GM21529 (cell line): ENCODE measurements around the gene SCTR.

Experiments
- ATAC-seq: cut with Tn5 transposase; IDR thresholded peaks from one replicate; pipeline ENCODE4 v1.9.1; 2021; ENCODE audit not compliant: unreplicated experiment

SCTR gene

DNA sequence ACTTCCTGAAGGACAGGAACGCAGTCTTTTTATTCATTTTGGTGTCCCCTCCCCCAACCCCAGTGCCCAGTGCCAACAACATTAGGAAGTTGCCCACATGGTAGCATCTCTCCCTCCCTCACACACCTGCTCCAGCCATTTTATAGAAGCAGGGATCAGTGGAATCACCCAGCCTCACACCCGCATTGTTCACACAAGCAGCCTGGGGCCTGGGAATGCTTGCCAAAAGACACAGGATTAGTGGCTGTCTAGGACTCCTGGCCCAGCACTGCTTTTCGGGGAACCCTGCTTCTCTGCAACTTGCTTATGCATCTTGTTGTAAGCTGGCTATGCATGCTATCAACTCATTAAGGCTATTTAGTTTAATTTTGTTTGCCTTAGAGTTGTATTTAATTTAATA lies 74.8 kb downstream of the SCTR start:
- ATAC-seq, result no peak

DNA sequence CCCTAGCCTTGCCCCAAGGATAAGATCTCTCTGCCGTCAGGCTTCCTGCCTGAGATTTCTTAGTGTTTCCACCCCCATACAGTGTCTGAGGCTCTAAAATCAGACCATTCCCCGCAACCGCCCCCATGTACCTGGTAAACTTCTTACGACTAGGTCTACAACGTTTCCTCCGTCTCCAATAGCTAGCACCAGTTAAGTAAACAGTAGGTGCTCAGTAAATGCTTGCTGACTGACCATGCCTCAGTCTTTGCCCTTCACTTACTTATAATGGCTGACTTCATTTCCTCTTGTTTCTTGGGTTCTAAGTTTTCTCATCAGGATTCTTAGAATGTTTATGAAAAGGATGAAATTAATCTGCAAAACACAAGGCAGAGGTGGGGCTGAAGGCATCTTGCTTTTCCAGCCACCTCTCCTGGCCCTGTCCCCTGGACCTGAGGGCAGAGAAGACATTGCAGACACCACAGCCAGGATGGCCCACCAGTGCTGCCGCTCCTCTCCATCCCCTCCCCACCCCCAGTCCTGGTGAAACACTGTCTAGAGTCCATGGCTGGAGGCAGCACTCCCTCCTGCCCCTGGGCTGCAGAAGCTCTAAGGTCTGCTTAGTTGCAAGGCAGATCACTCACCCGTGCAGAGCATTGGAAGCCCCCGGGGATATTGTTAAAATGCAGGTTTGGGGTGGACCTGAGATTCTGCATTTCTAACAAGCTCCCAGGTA lies 75.7 kb downstream of the SCTR start:
- no peak for ATAC-seq

DNA sequence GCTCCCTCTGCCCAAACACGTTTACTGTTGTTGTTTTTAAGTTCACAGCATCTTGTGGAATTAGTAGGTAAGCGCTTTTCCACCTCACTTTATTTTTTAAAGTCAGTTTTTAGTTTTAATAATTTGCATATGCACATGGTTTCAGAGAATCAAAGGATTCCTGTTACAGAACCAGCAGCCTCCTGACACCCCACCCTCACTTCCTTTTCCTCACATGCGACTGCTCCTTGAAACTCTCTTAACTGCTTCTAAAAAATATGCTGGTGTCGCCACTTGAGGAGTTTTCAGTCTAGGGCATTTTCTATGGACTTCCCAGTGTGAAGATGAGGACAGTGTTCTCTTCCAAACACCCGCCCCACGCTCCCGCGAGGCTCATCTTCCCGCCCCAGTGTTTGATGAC lies 78.2 kb downstream of the SCTR start:
- no peak for ATAC-seq

DNA sequence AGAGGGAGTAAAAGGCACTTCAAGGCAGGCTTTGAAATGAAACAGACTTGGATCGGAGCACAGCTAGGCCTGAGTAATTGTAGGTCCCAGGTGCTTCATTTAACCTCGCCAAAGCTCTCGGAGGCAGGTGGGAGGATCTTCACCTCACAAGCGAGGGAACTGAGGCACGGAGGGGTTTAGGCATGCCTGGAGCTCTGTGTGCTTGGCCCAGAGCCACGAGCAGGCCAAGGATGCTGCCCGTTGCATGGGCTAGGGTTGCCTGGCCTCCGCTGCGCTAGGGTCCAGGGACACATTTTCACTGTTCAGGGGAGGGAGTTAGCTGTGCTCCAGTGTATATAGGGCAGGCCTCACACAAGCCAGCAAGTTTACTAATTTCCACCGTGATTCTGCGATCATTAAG lies 81.4 kb downstream of the SCTR start:
- no peak for ATAC-seq

DNA sequence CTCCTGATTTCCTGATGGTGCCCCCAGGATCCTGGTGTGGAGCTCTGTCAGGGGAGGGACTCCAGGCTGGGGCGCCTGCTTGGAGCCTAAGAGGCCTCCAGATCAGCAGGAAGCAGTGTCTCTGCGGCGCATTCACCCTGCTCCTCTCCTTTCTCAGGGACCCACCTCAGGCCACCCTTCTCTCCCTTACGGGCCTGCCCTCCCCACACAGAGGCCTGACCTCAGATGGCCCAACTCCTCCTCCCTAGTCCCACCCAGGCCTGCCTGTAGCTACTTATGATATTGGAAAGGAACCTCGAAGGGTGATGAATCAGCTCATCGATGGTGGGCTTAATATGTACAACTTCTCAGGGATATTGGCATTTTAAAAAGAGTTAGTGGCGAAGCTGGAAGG lies 82.1 kb downstream of the SCTR start:
- no peak for ATAC-seq

DNA sequence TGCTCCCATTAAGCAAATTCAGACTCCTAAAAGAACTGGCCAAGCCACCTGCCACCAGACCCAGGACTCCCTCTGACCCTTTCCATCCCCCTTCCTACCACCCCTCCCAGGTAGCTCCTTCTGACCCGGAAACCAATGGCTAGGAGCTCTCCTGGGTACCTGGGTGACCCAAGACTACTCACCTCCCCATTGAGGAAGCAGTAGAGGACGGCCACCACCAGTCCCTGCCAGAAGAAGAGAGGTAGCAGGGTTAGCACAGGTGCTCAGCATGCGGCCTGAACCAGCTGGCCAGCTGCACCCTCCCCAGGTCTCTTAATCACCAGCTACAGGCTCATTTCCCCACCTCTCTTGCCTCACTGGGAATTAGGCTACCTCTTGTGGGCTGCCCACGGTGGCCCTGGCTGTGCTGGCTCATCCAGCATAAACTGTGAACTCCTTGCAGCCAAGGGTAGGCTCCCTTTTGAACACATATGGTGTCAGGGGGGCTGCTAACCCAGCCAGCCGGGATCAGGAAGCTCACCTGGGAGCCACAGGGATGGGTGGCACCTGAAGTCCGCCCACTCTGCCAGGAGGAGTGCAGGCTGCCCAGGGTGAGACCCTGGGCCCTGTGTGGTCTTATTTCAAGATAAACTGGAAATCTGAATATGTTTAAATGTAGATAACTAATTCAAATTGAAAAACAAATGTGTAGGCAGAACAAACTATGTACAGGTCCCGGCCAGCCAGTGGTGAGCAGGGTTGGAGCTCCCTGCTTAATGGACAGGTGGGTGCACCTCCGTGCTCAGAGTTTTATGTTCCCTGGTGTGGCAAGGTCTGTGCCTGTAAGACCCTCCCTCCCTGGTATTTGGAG lies 82.7 kb downstream of the SCTR start:
- no peak for ATAC-seq

DNA sequence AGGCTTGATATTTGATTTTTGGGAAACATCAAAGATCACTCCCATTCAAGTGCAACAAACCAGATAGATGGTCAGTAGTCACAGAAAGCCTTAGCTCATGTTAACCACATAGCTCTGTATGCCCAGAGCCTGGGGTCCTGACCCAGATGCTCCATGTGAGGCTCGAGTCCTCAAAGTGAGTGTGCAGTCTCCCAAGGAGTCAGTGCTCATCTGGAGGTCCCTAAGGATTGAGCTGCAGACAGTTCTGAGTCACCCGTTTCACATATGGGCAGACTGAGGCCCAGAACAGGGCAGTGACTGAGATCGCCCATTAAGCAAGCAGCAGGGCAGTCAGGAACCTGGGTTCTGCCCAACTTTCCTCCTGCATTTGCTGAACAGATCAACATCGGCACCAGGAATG lies 83.4 kb downstream of the SCTR start:
- no peak for ATAC-seq

DNA sequence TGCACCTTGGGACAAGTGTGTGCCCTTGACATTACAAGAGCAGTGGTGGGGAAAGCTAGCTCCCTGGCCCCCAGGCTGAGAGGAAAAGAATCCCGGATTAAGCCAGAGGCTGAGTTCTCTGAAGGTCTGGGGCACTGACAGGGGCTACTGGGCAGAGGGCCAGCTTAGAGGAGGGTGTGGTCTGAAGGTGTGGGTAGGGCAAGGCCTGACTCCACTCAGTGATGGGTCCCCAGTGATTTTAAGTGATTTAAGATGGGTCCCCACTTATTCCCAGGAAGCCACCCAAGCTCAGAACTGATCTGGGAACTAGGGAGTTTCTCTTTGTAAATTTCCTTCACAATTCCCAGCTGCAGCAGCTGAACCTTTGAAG lies 83.8 kb downstream of the SCTR start:
- ATAC-seq, result no peak

DNA sequence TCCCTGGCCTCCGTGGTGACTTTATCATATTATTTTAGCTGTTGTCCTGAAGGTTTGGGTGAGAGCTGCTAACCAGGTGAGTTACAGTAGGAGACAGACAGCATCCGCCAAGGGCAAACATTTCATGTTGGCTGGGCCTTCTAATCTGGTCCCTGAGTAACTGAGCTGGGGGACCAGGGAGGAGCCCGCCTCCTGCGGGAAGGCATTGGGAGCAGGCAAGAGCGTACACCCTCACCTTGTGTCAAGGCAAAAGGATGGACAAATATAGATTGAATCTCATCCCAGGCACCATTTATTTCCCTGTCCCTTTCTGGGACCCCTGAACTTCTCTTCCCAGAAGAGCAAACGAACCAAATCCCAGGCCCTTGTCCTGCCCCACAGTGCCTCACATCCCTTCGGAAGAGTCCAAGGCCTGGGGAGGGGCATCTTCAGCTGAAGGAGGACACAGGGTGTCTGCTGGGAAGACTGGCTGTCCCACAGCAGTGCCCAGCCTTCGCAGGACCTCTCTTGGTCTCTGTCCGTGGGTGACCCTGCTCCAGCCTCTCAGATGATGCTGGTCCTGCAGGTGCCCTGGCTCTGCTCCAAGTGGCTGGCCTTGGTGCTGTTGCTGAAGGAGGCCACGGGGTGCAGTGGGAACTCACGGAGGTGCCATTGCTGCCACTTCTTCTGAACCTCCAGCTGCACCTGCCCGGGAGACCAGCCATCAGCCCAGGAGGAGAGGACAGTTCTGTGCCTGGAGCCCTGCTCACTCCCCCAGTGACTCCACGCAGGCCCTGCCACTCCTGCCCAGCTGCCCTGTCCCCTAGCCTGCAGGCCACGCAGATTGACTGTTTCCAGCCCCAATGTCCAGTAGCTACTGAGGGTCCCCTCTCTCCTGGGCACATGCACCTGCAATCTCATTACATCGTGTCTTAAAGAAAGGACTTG lies 84.4 kb downstream of the SCTR start:
- no peak for ATAC-seq

DNA sequence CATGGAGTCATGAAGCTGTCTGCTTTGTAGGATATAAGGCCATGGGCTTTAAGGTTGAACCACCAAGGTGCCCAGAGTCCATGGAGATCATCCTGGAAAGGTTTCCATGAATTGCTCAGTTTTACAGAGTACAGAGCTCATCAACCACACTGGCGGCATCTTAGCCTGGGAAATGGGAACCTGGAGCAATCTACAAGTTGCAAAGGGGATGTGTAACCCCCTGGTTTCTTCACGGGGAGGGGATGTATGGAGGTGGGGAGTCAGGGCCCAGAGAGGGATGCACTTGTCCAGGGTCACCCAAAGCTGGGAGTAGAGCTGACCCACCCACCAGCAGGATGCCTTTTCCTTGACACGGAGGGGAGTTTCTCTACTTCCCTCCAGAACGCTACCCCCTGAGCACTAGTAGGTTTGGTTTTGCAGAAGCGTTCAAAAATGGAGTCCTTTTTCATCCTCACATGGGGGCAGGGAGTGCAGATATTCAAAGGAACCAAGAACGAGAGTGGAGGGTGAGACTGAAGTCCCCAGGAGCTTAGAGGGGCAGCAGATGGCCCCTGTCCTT lies 85.5 kb downstream of the SCTR start:
- no peak for ATAC-seq

DNA sequence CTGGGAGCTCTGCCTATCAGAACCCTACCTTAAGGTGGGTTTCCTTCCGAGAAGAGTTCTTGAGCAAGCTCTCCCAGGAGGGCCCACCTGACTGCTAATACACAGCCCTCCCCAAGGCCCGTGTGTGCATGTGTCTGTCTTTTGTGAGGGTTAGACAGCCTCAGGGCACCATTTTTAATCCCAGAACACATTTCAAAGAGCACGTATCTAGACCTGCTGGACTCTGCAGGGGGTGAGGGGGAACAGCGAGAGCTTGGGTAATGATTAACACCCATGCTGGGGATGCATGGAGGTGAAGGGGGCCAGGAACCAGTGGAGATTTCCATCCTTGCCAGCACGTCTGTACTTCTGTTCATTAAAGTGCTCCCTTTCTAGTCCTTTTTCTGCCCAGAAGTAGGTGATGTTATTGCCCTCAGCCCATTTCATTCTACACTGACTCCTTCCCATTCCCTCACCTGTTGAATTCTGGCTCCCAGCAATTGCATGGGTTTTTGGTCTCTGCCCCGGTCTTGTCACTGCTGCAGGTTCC lies 86.1 kb downstream of the SCTR start:
- ATAC-seq, result no peak

DNA sequence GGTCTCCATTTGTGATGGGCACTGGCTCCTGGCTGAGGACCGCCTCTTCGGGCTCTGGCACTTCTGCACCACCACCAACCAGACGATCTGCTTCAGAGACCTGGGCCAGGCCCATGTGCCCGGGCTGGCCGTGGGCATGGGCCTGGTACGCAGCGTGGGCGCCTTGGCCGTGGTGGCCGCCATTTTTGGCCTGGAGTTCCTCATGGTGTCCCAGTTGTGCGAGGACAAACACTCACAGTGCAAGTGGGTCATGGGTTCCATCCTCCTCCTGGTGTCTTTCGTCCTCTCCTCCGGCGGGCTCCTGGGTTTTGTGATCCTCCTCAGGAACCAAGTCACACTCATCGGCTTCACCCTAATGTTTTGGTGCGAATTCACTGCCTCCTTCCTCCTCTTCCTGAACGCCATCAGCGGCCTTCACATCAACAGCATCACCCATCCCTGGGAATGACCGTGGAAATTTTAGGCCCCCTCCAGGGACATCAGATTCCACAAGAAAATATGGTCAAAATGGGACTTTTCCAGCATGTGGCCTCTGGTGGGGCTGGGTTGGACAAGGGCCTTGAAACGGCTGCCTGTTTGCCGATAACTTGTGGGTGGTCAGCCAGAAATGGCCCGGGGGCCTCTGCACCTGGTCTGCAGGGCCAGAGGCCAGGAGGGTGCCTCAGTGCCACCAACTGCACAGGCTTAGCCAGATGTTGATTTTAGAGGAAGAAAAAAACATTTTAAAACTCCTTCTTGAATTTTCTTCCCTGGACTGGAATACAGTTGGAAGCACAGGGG lies 87.1 kb downstream of the SCTR start:
- ATAC-seq, result no peak

DNA sequence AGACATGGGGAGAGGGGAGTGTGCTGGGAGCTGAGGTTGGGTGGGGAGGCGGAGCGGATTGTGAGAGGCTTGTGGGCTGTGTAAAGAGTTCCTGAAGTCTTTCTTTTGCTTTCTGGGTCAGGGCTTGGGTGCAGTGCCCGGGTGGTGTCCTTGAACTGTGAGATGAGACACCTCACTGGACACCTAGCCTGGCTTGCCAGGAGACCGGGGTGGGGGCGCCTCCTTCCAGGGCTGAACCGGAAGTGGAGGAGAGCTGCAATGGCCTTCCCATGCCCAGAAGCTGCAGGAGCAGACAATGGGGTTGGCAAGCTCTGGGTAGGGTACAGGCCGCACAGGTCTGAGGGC lies 88.4 kb downstream of the SCTR start:
- no peak for ATAC-seq

DNA sequence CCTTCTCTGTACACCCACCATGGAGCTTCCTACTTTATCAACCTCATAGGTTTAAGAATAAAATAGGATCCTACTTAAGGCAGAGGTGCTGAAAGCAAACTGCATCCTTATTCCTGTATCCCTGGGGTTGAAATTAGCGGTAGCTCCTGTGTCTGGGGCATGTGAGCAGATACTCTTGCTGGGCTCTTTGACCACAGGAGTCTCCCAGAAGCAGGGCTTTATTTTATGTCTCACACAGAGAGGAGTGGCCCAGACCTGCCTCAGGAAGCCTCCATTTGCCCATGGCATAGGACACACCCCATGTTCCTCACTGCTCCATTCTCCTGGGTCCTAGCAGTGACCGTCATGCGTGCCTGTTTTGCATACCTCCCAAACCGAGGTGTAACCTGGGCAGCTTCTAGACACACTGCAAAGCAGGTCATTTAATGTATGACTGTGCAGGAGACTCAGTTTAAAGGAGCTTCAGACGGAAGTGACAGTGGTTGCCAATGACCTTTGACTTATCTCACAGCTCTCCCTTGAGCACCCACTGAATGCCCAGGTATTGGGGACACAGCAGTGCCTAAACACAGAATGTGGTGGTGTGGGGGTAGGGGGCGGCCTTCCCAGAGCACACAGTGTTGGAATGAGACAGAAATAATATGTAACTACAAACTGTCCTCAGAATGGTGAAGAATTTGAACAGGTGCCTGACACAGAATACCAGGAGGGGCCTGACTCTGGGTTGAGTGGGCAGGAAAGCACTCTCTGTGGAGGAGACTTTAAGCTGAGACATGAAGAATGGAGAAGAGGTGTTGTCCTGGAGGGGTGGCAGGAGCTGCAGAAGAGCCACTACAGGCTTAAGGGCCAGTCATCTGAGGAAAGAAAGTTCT lies 89.0 kb downstream of the SCTR start:
- no peak for ATAC-seq

DNA sequence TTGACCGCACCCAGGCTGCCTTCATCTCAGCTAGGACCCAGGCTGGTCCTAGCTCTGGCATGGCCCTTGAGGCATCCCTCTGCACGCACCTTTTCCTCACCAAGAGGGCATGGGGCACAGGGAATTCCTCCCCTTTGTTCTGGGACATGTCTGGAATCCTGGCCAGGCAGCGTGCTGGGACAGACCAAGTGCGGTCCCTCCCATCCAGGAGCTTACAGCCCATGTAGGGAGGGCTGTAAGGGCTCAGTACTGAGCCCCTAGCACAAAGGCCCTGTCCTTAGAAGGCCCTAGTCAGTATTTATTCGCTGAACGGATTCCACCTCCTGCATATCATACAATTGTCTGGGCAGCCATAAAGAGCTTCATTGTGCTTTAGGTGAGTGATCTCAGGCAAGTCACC lies 89.6 kb downstream of the SCTR start:
- ATAC-seq, result no peak

DNA sequence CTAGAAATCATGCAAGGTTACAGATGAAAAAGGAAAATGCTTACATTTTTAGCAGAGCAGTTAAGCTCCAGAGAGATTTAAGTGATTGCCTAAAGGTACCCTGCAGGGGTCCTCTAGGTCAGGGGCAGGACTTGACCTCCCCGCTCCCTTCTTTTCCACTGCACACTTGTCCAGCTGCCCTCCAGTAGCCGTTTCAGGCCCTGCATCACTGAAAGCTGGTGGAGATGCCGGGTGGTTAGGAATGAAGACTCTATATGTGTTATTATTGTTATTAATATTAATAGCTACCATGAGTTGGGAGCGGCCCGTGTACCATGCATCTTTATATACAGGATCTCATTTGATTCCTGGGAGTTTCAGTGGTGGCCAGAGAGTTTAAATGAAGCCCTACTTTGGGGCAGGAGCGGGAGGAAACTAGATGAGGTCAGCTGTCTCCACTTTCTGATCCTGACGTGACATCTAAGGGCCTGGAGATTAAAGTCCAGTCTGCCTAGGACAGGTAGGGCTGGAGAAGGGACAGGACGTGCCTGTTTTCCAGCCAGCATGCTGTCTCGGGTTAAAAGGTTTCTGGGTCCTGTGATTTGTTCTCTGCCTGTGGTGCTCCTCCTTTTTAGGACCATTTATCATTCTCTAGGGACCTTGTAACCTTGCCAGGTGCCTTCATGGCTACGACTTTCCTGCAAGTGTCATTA lies 90.5 kb downstream of the SCTR start:
- ATAC-seq, result no peak

DNA sequence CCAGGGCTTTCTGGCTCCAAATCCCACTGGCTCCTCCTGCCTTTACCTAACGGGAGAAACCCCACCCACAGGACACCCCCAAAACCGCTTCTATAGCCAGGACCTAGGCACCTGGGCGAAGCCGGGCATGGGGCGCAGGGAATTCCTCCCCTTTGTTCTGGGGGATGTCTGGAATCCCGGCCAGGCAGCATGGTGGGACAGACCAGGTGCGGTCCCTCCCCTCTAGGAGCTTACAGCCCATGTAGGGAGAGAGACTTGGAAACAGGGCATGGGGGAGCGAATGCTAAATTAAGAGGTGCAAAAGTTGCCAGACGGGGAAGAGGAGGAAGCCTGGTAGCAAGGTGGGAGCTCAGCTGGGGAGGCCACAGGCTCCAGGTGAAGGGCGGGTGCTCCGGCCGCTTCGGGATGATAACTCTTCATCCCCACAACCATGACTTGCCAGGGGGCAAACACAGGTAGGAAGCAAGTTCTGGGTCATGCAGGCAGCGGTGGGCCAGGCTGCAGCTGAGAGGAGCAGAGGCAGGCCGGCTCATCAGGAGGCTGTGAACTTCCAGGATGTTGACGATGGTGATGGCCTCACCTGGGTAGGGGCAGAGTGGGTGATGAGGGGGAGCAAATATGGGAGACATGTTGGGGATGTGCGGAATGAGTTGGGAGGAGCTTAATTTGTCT lies 91.3 kb downstream of the SCTR start:
- ATAC-seq, result no peak
